HG02610 (cell line): ENCODE results near the gene DMPK.

Experiments
- ATAC-seq: cut with Tn5 transposase; IDR thresholded peaks from one replicate; pipeline ENCODE4 v1.9.1; 2021; ENCODE audit warnings: mild to moderate bottlenecking, moderate library complexity; ENCODE audit not compliant: unreplicated experiment

The DMPK gene

GRCh38 chr19:45770192-45771101 lies 11.8 kb downstream of the DMPK start:
- peak; percentile 38 for ATAC-seq

GRCh38 chr19:45769821-45770191 lies 12.5 kb downstream of the DMPK start:
- no peak for ATAC-seq

DNA sequence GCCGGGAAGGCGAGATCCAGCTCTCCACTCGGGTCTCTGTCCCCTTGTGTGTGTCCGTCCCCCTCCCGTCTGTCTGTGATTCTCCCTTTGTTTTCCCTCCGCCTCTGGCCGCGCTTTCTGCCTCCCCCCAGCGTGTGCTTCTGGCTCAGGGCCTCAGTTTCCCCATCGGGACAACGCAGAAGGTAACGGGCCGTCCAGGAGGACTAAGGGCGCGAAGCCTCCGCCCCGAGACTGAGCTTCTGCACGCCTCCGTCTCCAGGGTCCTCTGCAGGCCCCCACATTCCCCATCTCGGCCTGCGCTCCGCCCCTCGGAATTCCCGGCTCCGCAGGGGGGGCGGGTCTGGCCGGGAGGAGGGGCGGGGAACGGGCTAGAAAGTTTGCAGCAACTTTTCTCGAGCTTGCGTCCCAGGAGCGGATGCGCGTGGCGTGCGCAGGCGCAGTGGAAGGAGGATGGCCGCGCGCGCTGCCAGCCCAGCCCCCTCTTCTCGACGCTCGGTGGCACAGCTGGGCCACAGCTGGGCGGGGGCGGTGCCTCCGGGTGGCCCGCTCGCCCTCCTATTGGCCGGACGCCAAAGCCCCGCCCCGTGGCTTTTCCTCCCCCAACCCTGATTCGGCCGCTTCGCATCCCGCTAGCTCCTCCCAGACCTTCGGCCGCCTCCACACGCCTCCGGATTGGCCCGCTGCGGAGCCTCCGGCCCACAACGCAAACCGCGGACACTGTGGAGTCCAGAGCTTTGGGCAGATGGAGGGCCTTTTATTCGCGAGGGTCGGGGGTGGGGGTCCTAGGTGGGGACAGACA lies 13.1 kb downstream of the DMPK start, which contains the start of gene SIX5:
SIX5 (minus strand) TSS at position 269 of the 799 bp plus-strand sequence. CDS start 408 bp downstream, outside the sequence.
- ATAC-seq, result peak; percentile 56

DNA sequence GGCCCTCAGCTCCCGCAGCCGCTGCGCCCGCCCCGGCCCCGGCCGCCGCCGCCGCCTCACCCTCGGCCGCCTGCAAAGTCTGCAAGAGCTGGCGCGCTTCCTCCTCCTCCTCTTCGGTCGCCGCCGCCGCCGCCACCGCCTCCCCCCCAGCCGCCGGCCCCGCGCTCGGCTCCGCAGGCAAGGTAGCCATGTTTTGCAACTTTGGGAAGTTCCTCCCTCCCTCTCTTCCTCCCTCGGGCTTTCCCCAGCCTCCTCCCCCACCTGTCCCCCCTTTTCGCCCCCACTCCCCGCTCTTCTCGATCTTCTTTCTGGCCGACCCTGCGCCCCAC lies 13.7 kb downstream of the DMPK start:
- no peak for ATAC-seq

- no peak for ATAC-seq
Observed at GRCh38 chr19:45767881-45768654, 14.2 kb downstream of the DMPK start.

DNA sequence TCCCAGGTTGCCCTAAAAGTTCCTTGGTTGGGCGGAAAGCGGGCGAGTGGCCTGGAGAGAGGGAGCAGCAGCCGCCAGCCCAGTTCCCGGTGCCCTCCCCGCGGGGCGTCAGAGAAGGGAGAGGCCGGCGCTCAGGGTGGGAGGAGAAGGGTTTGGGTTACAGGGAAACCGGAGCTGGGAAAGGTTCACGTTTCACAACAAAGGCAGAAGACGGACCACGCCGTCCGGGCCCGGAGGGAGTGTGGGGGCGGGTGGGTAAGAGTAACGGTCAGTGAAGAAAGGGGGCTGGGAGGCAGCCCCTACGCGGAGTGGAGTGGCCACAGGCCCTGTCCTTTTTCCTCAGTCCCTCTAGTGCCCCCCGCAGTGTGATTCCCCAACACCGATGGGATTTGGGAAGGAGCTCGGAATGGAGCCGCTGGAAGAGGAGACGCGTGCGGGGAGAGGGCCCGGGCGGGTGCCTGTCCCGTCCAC lies 14.8 kb downstream of the DMPK start:
- no peak for ATAC-seq

DNA sequence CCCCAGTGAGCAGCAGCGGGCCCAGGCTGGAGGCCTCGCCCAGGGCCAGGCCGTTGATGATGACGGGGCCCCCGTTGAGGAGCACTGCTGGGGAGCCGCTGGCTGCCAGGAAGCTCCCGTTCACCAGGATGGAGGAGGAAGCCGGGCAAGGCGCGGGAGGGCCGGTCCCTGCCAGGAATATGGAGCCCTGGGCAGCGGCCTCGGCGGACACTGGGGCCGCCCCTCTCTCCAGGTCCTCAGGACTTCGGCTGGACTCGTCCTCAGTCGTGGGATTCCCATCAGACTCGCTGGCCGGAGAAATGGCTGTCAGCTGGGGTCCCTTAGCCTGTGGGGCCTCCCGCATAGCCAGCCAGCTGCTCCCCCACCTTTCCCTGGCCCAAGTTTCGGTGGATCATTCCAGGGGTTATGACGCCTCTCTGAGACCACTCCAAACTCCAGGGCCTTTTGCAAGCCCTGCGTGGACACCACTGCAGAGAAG lies 15.4 kb downstream of the DMPK start:
- no peak for ATAC-seq

- ATAC-seq, result no peak
Observed at GRCh38 chr19:45766296-45766868, 15.9 kb downstream of the DMPK start.

GRCh38 chr19:45765702-45766295 lies 16.5 kb downstream of the DMPK start:
- no peak for ATAC-seq

- no peak for ATAC-seq
Observed at GRCh38 chr19:45764945-45765701, 17.2 kb downstream of the DMPK start.

- no peak for ATAC-seq
Observed at GRCh38 chr19:45764475-45764874, 17.8 kb downstream of the DMPK start.

GRCh38 chr19:45763691-45764294 lies 18.5 kb downstream of the DMPK start:
- no peak for ATAC-seq

GRCh38 chr19:45762870-45763631 lies 19.2 kb downstream of the DMPK start:
- ATAC-seq, result no peak

- ATAC-seq, result no peak
Observed at GRCh38 chr19:45761714-45762113, 20.6 kb downstream of the DMPK start.

- no peak for ATAC-seq
Observed at GRCh38 chr19:45758921-45759320, 23.4 kb downstream of the DMPK start.

- ATAC-seq, result no peak
Observed at GRCh38 chr19:45757695-45758094, 24.6 kb downstream of the DMPK start.

- ATAC-seq, result no peak
Observed at GRCh38 chr19:45754323-45754722, 28.0 kb downstream of the DMPK start.

- no peak for ATAC-seq
Observed at GRCh38 chr19:45753548-45753947, 28.7 kb downstream of the DMPK start.
